Body of pancreas (tissue), 4 donors: ENCODE results near the gene WNT9A. TPM values are rescaled to one million over a fixed set of nuclear protein-coding genes. Genes with fewer than 3 reads are reported as not detected.

ENCODE experiments used
- ATAC-seq: fragments of 150-250 bp; one replicate; pipeline ENCODE4 v1.9.1; 2016
- DNase-seq, 4 donors: peaks; one replicate each; pipeline ENCODE4 v3.0.0-alpha.2; 2019
- H3K27ac ChIP-seq, 4 donors: fragments of 200-600 bp; sonication (generic); 1 replicate in 3 of 4; 2 replicates in 1 of 4; pipeline versions ENCODE4 v1.5.1 to v1.6.1; 2016 to 2019; ENCODE audit warnings: mild to moderate bottlenecking in 1 of 4, mixed read lengths in 1 of 4, moderate library complexity in 1 of 4
- H3K27me3 ChIP-seq, 2 donors: fragments of 200-600 bp; sonication (generic); one replicate each; pipeline ENCODE4 v1.6.0; 2016; ENCODE audit warnings: mild to moderate bottlenecking in 1 of 2
- H3K36me3 ChIP-seq, 2 donors: fragments of 200-600 bp; sonication (generic); replicated peaks in 1 of 2; 2 replicates each; pipeline ENCODE4 v1.5.1; 2016; ENCODE audit warnings: low read depth in 2 of 2; ENCODE audit not compliant: insufficient read depth in 1 of 2
- H3K4me1 ChIP-seq: fragments of 200-600 bp; sonication (generic); one replicate; pipeline ENCODE4 v1.6.0; 2016
- H3K4me3 ChIP-seq, 2 donors: fragments of 200-600 bp; sonication (generic); 1 replicate in 1 of 2; 2 replicates in 1 of 2; pipeline ENCODE4 v1.5.1; 2016 to 2019
- H3K9me3 ChIP-seq, 3 donors: fragments of 200-600 bp; sonication (generic); 1 replicate in 2 of 3; 2 replicates in 1 of 3; pipeline ENCODE4 v1.5.1; 2016
- POLR2A ChIP-seq, 3 donors: fragments of 450-650 bp; IDR thresholded peaks; one replicate each; pipeline ENCODE4 v1.6.1; 2016; ENCODE audit warnings: antibody characterized with exemption in 3 of 3, mild to moderate bottlenecking in 2 of 3
- WGBS, 2 donors: methylation state at CpG; one replicate each; pipeline ENCODE4 v1.1.5; 2017; 5-methylcytosine and 5-hydroxymethylcytosine counted together
- intact Hi-C: fragments of 100-400 bp; cut with DNase I; formaldehyde crosslinking; loops from one replicate; pipeline ENCODE4 v1.15.1; 2023
- total RNA-seq, 2 donors: library from RNA; depleted of rRNA; stranded (reverse); fragments of >200 nt; gene quantifications; one replicate each; pipeline ENCODE4 v1.1.0, GENCODE V29; 2016
- TF ChIP-seq, protein P1 (sequence below), 7 experiments: fragments of 450-650 bp in 4 of 7; fragments of 200-600 bp in 3 of 7; sonication (generic) in 3 of 7; IDR thresholded peaks; one replicate each; pipeline ENCODE4 v1.5.1; 2016 to 2019; ENCODE audit warnings: antibody characterized with exemption in 7 of 7

Gene WNT9A
- total RNA-seq, 2 donors from 2014 or later: 0.66 to 2.1 TPM

DNA sequence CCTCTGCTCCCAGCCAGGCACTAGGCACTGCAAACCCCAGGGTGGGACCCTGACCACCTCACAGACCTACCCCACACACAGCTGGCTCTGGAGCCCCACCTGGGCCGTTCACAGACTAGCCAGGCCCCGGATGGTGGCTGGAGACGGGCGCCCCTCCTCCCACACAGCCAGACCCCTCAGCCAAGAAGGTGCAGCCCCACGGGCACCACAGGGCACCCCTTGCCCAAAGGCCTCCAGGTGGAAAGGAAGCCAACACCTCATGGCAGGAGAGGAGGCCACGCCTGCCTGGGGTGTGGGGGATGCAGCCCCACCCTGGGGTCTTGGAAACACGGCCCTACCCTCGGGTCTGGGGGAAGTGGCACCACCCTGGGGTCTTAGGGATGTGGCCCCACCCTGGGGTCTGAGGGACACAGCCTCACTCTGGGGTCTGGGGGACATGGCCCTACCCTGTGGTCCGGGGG lies 44.6 kb downstream of the WNT9A start:
- Histone ChIP-seq H3K27ac (no peak overlapping the region), H3K4me1 (peaks cover 10% of the 10 kb centered on the region), H3K4me3 (no peak overlapping the region), H3K36me3 (no peaks in the 10 kb centered on the region), H3K27me3 (no peaks in the 10 kb centered on the region), H3K9me3 (no peaks in the 10 kb centered on the region)
- DNase-seq (no peak), ATAC-seq (no peak)
- WGBS, 2 donors: 86 to 92% methylated on average over 6 to 7 of the region's 9 CpGs
- intact Hi-C loops: no loop called here
- TF ChIP-seq, protein P1, sequence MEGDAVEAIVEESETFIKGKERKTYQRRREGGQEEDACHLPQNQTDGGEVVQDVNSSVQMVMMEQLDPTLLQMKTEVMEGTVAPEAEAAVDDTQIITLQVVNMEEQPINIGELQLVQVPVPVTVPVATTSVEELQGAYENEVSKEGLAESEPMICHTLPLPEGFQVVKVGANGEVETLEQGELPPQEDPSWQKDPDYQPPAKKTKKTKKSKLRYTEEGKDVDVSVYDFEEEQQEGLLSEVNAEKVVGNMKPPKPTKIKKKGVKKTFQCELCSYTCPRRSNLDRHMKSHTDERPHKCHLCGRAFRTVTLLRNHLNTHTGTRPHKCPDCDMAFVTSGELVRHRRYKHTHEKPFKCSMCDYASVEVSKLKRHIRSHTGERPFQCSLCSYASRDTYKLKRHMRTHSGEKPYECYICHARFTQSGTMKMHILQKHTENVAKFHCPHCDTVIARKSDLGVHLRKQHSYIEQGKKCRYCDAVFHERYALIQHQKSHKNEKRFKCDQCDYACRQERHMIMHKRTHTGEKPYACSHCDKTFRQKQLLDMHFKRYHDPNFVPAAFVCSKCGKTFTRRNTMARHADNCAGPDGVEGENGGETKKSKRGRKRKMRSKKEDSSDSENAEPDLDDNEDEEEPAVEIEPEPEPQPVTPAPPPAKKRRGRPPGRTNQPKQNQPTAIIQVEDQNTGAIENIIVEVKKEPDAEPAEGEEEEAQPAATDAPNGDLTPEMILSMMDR (IDR thresholded peaks at IDR 0.05): no peak
- TF ChIP-seq POLR2A (IDR thresholded peaks at IDR 0.05): no peak

DNA sequence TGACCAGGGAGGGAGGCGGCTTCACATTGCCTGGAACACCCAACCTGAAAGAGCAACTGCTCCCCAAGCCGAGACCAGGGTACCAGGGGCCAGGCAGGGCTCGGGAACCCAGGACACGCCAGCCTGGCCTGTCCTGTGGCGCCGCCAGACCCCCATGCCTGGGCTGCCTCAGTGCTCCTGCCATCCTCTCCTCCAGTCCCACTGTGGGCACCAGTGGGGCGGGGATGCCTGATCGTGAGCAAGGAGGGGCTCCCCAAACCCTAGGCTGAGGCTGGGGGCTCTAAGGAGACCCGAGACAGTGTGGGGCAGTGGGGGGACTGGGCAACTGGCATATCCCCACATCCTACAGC lies 45.1 kb downstream of the WNT9A start:
- H3K27me3 ChIP-seq: no peaks in the 10 kb centered on the region
- DNase-seq (no peak), ATAC-seq (no peak)
- no peak overlapping the region for H3K27ac ChIP-seq
- no peaks in the 10 kb centered on the region for H3K36me3 ChIP-seq
- no peaks in the 10 kb centered on the region for H3K9me3 ChIP-seq
- H3K4me3 ChIP-seq: no peak overlapping the region
- intact Hi-C loops: no loop called here
- WGBS, 2 donors: 92% methylated on average over 9 of the region's 9 CpGs; no CpG with 5 or more reads in 1 of the 2 donors
- TF ChIP-seq, protein P1 (IDR thresholded peaks at IDR 0.05): no peak
- TF ChIP-seq POLR2A (IDR thresholded peaks at IDR 0.05): no peak
- H3K4me1 ChIP-seq: peaks cover 10% of the 10 kb centered on the region

DNA sequence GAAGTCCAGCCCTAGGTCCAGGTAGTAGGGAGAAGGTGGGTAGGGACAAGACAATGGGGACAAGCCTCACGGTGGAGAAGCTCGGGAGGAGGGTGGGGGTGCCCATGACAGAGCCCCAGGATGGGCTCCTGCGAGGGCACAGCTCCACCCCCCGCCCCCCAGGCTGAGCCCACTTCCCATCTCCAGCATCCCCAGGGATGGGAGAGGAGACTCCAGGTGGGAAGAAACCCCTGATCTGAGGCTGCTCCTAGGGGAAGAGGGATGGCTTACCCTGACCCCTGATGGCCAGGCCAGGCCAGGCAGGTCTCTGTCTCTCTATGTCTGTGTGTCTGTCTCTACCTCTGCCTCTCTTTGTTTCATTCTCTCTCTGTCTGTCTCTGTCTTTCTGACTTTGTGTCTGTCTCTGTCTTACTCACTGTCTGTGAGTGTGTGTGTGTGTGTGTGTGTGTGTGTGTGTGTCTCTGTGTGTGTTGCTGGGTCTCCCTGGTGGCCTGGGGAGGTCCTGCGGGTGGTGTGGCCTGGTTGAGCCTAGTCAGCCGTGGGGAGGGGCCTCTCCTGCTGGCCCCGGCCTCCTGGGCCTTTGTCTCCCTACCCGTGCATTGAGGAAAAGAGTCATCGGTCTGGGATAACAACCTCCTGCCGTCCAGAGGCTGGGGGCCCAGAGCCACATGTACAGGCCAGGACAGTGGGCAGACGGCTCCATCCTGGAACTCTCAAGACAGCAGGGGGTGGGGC lies 45.7 kb downstream of the WNT9A start:
- intact Hi-C loops: no loop called here
- Histone ChIP-seq H3K27ac (no peak overlapping the region), H3K4me1 (peaks cover 10% of the 10 kb centered on the region), H3K4me3 (no peak overlapping the region), H3K27me3 (no peaks in the 10 kb centered on the region), H3K9me3 (no peaks in the 10 kb centered on the region), H3K36me3 (no peaks in the 10 kb centered on the region)
- WGBS, 2 donors: 89 to 91% methylated on average over 3 to 11 of the region's 11 CpGs
- no peak for TF ChIP-seq POLR2A (IDR thresholded peaks at IDR 0.05)
- TF ChIP-seq, protein P1 (IDR thresholded peaks at IDR 0.05): peak in 1 of 7 experiments; percentile 13
- DNase-seq: no peak
- no peak for ATAC-seq

DNA sequence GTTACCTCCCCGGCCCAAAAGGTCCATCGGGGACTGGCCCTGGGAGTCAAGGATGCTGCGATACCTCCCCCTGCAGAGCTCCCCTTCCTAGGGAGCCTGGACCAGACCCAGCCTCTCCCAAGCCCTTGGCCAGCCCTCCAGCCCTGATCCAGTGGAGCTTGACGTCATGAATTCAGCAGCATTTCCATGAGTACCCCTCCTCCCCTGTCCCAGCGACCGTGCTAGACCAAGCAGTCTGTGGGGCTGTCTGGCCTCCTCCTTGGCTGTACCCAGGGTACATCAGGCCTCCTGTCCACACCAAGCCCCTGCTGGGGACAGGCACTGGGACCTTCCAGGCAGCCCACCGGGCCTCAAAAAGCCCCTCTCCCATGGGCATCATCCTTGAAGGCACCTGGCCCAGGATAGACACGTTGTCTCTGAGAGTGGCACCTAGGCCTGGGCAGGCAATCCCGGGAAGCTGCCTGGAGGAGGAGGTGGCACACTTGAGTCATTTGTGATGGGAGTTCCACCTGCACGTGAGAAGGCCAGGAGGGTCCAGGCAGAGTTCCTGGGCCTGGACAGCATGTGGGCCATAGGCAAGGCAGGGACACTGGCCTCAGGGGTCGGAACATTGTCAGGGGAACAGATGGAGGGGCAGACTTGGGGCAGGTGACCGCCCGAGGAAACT lies 46.4 kb downstream of the WNT9A start:
- ATAC-seq (no peak), DNase-seq (peak in 1 of 4 donors; percentile 4)
- no peaks in the 10 kb centered on the region for H3K36me3 ChIP-seq
- intact Hi-C loops: no loop called here
- H3K9me3 ChIP-seq: no peaks in the 10 kb centered on the region
- H3K4me1 ChIP-seq: peaks cover 10% of the 10 kb centered on the region
- 89 to 91% methylated on average over 4 to 13 of the region's 13 CpGs for WGBS, 2 donors
- no peak overlapping the region for H3K27ac ChIP-seq
- no peak for TF ChIP-seq POLR2A (IDR thresholded peaks at IDR 0.05)
- TF ChIP-seq, protein P1 (IDR thresholded peaks at IDR 0.05): no peak
- no peaks in the 10 kb centered on the region for H3K27me3 ChIP-seq
- no peak overlapping the region for H3K4me3 ChIP-seq
